ENCODE measurements around the gene HYAL3.
A peak's percentile ranks its signal among the peaks of the same experiment; 100 is the strongest.

Gene HYAL3

GRCh38 chr3:50323092-50323600 is 23.9 kb upstream of the HYAL3 start:
- no peak overlapping the region for H3K4me3 ChIP-seq (ENCODE audit: low read length)
- no peak for DNase-seq (ENCODE audit: low read depth)
- TF ChIP-seq, protein P1, sequence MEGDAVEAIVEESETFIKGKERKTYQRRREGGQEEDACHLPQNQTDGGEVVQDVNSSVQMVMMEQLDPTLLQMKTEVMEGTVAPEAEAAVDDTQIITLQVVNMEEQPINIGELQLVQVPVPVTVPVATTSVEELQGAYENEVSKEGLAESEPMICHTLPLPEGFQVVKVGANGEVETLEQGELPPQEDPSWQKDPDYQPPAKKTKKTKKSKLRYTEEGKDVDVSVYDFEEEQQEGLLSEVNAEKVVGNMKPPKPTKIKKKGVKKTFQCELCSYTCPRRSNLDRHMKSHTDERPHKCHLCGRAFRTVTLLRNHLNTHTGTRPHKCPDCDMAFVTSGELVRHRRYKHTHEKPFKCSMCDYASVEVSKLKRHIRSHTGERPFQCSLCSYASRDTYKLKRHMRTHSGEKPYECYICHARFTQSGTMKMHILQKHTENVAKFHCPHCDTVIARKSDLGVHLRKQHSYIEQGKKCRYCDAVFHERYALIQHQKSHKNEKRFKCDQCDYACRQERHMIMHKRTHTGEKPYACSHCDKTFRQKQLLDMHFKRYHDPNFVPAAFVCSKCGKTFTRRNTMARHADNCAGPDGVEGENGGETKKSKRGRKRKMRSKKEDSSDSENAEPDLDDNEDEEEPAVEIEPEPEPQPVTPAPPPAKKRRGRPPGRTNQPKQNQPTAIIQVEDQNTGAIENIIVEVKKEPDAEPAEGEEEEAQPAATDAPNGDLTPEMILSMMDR (conservative IDR thresholded peaks at IDR 0.05; ENCODE audit: low read depth, low read length), result no peak

DNA sequence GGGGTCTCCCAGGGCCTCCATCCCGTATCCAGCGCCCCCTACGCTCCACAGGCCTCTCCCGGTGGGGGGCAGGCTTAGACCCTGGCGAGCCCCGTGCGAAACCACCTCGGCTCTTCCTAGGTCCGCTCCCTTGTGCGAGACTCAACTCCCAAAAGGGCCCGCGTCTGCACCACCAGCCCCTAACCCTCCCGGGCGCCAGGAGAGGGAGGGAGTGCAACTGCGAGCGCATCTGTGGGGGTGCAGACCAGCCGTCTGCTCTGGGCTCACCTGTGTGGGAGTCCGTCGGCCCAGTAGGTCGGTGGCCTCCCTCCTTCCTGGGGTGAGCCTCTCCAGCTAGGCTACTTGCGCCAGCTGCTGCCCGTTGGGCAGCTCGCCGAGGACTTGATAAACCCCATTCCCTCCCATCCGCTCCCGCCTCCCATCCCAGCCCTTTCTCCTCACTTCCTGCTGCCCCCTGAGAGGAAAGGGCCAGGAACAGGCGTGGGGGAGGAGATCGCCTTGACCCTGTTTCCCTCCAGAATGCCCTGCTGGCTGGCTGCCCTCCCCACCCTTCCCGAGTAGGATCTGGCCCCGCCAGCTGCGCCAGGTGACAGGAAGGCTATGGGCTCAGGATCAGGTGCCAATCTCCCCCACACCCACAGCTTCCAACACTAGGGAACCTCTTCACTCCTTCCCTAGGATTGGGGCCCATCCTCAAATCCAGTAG is 23.3 kb upstream of the HYAL3 start, which contains the start of gene HYAL2:
TSS of gene HYAL2 (minus strand) at position 360 of the 706 bp plus-strand sequence. CDS start 2,256 bp downstream, outside the sequence.
- TF ChIP-seq, protein P1 (conservative IDR thresholded peaks at IDR 0.05; ENCODE audit: low read depth, low read length), result no peak
- peak within 1 kb of the TSS; percentile 90 for H3K4me3 ChIP-seq (ENCODE audit: low read length)
- no peak for DNase-seq (ENCODE audit: low read depth)

DNA sequence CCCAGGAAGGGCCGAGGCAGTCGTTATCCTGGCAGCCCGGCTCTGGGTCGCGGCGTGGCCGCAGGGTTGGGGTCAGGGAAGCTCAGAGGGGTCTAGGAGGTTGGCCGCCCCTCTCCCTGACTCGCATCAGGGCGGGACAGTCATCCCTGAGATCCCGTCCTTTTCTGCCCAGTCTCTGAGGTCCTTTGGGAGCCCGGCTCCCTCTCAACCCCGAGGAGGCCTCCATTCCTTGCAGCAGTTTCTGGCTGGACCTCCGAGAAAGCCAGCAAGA is 22.8 kb upstream of the HYAL3 start:
- TF ChIP-seq, protein P1 (conservative IDR thresholded peaks at IDR 0.05; ENCODE audit: low read depth, low read length), result no peak
- H3K4me3 ChIP-seq (ENCODE audit: low read length), result peak overlapping the region; percentile 90
- DNase-seq (ENCODE audit: low read depth), result no peak

GRCh38 chr3:50321336-50322114 is 22.3 kb upstream of the HYAL3 start:
- peak overlapping the region; percentile 90 for H3K4me3 ChIP-seq (ENCODE audit: low read length)
- TF ChIP-seq, protein P1 (conservative IDR thresholded peaks at IDR 0.05; ENCODE audit: low read depth, low read length), result peak; percentile 57
- peak; percentile 63 for DNase-seq (ENCODE audit: low read depth)

- TF ChIP-seq, protein P1 (conservative IDR thresholded peaks at IDR 0.05; ENCODE audit: low read depth, low read length), result no peak
- no peak for DNase-seq (ENCODE audit: low read depth)
- H3K4me3 ChIP-seq (ENCODE audit: low read length), result peak overlapping the region; percentile 90
Observed at GRCh38 chr3:50320853-50321335, 21.7 kb upstream of the HYAL3 start.

GRCh38 chr3:50319894-50320625 is 20.9 kb upstream of the HYAL3 start:
- TF ChIP-seq, protein P1 (conservative IDR thresholded peaks at IDR 0.05; ENCODE audit: low read depth, low read length), result no peak
- H3K4me3 ChIP-seq (ENCODE audit: low read length), result peak overlapping the region; percentile 90
- no peak for DNase-seq (ENCODE audit: low read depth)
